ENCODE results near the gene TIRAP. TPM values are rescaled to one million over a fixed set of nuclear protein-coding genes. Genes with fewer than 3 reads are reported as not detected.

The TIRAP gene
- total and polyA plus RNA-seq, 9 of the 15 experiments (the other 6 are each of a cell fraction or from before 2014, with no cell fraction given), result 0.60 to 8.7 (median 3.7) TPM

GRCh38 chr11:126341760-126342161 is 58.9 kb downstream of the TIRAP start (continued):
- TF ChIP-seq ELK3 (CRISPR knock-in tag; IDR thresholded peaks at IDR 0.05), result no peak
- TF ChIP-seq GATAD2B (IDR thresholded peaks at IDR 0.05; ENCODE audit: borderline replicate concordance), result no peak
- TF ChIP-seq POLR2A (conservative IDR thresholded peaks at IDR 0.05), result no peak
- TF ChIP-seq, protein P1, sequence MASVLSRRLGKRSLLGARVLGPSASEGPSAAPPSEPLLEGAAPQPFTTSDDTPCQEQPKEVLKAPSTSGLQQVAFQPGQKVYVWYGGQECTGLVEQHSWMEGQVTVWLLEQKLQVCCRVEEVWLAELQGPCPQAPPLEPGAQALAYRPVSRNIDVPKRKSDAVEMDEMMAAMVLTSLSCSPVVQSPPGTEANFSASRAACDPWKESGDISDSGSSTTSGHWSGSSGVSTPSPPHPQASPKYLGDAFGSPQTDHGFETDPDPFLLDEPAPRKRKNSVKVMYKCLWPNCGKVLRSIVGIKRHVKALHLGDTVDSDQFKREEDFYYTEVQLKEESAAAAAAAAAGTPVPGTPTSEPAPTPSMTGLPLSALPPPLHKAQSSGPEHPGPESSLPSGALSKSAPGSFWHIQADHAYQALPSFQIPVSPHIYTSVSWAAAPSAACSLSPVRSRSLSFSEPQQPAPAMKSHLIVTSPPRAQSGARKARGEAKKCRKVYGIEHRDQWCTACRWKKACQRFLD (CRISPR knock-in tag; IDR thresholded peaks at IDR 0.05), result peak; percentile 70; the same call in 1 of the 2 replicates
- TF ChIP-seq ZNF592 (IDR thresholded peaks at IDR 0.05), result peak; percentile 69; the same call in 1 of the 2 replicates
- peak; percentile 85 for TF ChIP-seq SMARCE1 (IDR thresholded peaks at IDR 0.05)
- TF ChIP-seq PML (IDR thresholded peaks at IDR 0.05; ENCODE audit: low read length), result 0 out of 2 replicates have a peak, but pooled peaks have one; percentile 10
- TF ChIP-seq, protein P2, sequence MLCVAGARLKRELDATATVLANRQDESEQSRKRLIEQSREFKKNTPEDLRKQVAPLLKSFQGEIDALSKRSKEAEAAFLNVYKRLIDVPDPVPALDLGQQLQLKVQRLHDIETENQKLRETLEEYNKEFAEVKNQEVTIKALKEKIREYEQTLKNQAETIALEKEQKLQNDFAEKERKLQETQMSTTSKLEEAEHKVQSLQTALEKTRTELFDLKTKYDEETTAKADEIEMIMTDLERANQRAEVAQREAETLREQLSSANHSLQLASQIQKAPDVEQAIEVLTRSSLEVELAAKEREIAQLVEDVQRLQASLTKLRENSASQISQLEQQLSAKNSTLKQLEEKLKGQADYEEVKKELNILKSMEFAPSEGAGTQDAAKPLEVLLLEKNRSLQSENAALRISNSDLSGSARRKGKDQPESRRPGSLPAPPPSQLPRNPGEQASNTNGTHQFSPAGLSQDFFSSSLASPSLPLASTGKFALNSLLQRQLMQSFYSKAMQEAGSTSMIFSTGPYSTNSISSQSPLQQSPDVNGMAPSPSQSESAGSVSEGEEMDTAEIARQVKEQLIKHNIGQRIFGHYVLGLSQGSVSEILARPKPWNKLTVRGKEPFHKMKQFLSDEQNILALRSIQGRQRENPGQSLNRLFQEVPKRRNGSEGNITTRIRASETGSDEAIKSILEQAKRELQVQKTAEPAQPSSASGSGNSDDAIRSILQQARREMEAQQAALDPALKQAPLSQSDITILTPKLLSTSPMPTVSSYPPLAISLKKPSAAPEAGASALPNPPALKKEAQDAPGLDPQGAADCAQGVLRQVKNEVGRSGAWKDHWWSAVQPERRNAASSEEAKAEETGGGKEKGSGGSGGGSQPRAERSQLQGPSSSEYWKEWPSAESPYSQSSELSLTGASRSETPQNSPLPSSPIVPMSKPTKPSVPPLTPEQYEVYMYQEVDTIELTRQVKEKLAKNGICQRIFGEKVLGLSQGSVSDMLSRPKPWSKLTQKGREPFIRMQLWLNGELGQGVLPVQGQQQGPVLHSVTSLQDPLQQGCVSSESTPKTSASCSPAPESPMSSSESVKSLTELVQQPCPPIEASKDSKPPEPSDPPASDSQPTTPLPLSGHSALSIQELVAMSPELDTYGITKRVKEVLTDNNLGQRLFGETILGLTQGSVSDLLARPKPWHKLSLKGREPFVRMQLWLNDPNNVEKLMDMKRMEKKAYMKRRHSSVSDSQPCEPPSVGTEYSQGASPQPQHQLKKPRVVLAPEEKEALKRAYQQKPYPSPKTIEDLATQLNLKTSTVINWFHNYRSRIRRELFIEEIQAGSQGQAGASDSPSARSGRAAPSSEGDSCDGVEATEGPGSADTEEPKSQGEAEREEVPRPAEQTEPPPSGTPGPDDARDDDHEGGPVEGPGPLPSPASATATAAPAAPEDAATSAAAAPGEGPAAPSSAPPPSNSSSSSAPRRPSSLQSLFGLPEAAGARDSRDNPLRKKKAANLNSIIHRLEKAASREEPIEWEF (CRISPR knock-in tag; IDR thresholded peaks at IDR 0.05), result no peak
- 0 out of 4 replicates have a peak, but pooled peaks of 1 of the 2 experiments have one; percentile 14 for TF ChIP-seq NRF1 (conservative IDR thresholded peaks at IDR 0.05 in 1 of 2, IDR thresholded peaks at IDR 0.05 in 1 of 2)
- no peak for TF ChIP-seq HOXB6 (CRISPR knock-in tag; IDR thresholded peaks at IDR 0.05; ENCODE audit: borderline replicate concordance)
- peak; percentile 32 for TF ChIP-seq RBBP5 (IDR thresholded peaks at IDR 0.05; ENCODE audit: borderline replicate concordance, insufficient read depth, low read length, poor library complexity, severe bottlenecking)
- TF ChIP-seq, protein P3, sequence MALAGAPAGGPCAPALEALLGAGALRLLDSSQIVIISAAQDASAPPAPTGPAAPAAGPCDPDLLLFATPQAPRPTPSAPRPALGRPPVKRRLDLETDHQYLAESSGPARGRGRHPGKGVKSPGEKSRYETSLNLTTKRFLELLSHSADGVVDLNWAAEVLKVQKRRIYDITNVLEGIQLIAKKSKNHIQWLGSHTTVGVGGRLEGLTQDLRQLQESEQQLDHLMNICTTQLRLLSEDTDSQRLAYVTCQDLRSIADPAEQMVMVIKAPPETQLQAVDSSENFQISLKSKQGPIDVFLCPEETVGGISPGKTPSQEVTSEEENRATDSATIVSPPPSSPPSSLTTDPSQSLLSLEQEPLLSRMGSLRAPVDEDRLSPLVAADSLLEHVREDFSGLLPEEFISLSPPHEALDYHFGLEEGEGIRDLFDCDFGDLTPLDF (CRISPR knock-in tag; IDR thresholded peaks at IDR 0.05), result no peak
- TF ChIP-seq CBFA2T3 (IDR thresholded peaks at IDR 0.05), result peak; percentile 15; the same call in 1 of the 2 replicates
- peak; percentile 40; the same call in 1 of the 2 replicates for TF ChIP-seq ZNF766 (CRISPR knock-in tag; conservative IDR thresholded peaks at IDR 0.05)
- TF ChIP-seq ZKSCAN8 (CRISPR knock-in tag; IDR thresholded peaks at IDR 0.05), result no peak

All from K562 (cell line).